Measurements from ENCODE around the gene INPP5A.

- TF ChIP-seq E2F5 (CRISPR knock-in tag; IDR thresholded peaks at IDR 0.05), result no peak
- TF ChIP-seq SMAD3 (CRISPR knock-in tag; conservative IDR thresholded peaks at IDR 0.05), result no peak
- TF ChIP-seq, protein P1, sequence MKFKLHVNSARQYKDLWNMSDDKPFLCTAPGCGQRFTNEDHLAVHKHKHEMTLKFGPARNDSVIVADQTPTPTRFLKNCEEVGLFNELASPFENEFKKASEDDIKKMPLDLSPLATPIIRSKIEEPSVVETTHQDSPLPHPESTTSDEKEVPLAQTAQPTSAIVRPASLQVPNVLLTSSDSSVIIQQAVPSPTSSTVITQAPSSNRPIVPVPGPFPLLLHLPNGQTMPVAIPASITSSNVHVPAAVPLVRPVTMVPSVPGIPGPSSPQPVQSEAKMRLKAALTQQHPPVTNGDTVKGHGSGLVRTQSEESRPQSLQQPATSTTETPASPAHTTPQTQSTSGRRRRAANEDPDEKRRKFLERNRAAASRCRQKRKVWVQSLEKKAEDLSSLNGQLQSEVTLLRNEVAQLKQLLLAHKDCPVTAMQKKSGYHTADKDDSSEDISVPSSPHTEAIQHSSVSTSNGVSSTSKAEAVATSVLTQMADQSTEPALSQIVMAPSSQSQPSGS (CRISPR knock-in tag; IDR thresholded peaks at IDR 0.05), result no peak
These were observed 138.8 kb downstream of the INPP5A start for GRCh38 chr10:132676193-132676891.

Measured in K562 (cell line).